Calu3 (cell line): ENCODE data around the gene GCGR. TPM values are rescaled to one million over a fixed set of nuclear protein-coding genes. Genes with fewer than 3 reads are reported as not detected.

Source experiments
- BruUV-seq: library from RNA; stranded (reverse); fragments of 400-500 nt; replicated peaks from 2 replicates; lab custom pipeline; 2021; lab: Mats Ljungman, UMichigan
- CTCF ChIA-PET: fragments of 300-600 bp; sonication (Branson Sonifier 250); formaldehyde crosslinking; loops from one replicate; lab custom pipeline; 2022; ENCODE audit warnings: antibody characterized with exemption; lab: Charles Lee
- DNase-seq: peaks from one replicate; pipeline ENCODE4 v3.0.0; 2022
- H3K27ac Mint-ChIP-seq: one replicate; pipeline ENCODE4 v1.8.0; 2022; ENCODE audit warnings: mixed read lengths; ENCODE audit not compliant: unreplicated experiment
- H3K27me3 Mint-ChIP-seq: one replicate; pipeline ENCODE4 v1.8.0; 2022; ENCODE audit warnings: mixed read lengths; ENCODE audit not compliant: unreplicated experiment
- H3K36me3 Mint-ChIP-seq: one replicate; pipeline ENCODE4 v1.8.0; 2022; ENCODE audit warnings: mild to moderate bottlenecking, moderate library complexity, mixed read lengths; ENCODE audit not compliant: insufficient read depth, unreplicated experiment
- H3K4me1 Mint-ChIP-seq: one replicate; pipeline ENCODE4 v1.8.0; 2022; ENCODE audit warnings: mild to moderate bottlenecking, low read depth, mixed read lengths; ENCODE audit not compliant: unreplicated experiment
- H3K4me3 Mint-ChIP-seq: one replicate; pipeline ENCODE4 v1.8.0; 2022; ENCODE audit warnings: mild to moderate bottlenecking, low read depth, moderate library complexity, mixed read lengths; ENCODE audit not compliant: unreplicated experiment
- H3K9me3 Mint-ChIP-seq: one replicate; pipeline ENCODE4 v1.8.0; 2022; ENCODE audit warnings: low read depth, mixed read lengths; ENCODE audit not compliant: unreplicated experiment
- intact Hi-C: fragments of 100-400 bp; cut with micrococcal nuclease; formaldehyde crosslinking; loops from one replicate; pipeline ENCODE4 v1.10.0; 2022; ENCODE audit not compliant: unreplicated experiment
- total RNA-seq: library from RNA; stranded (reverse); gene quantifications from 2 replicates; pipeline ENCODE4 v1.2.3, GENCODE V29; 2022
- TF ChIP-seq, protein P1 (sequence below): fragments of 200-600 bp; IDR thresholded peaks from one replicate; pipeline ENCODE4 v1.8.0; 2022; ENCODE audit warnings: antibody characterized with exemption; ENCODE audit not compliant: unreplicated experiment

The GCGR gene
- total RNA-seq, 1 experiment from 2014 or later: 0.78 TPM

DNA sequence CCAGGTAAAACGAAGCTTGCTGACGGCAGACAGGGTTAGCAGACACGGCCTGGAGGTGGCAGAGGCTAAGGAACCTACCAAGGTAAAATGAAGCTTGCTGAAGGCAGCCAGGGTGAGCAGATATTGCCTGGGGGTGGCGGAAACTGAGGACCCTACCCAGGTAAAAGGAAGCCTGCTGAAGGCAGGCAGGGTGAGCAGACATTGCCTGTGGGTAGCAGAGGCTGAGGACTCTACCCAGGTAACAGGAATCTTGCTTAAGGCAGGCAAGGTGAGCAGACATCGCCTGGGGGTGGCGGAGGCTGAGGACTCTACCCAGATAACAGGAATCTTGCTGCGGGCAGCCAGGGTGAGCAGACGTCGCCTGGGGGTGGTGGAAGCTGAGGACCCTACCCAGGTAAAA lies 2.6 kb upstream of the GCGR start:
- no peak for DNase-seq
- Mint-ChIP-seq H3K27ac (no peak overlapping the region), H3K27me3 (peaks cover 70% of the 10 kb centered on the region), H3K4me3 (no peak overlapping the region), H3K4me1 (peaks cover 8% of the 10 kb centered on the region), H3K36me3 (peaks cover 6% of the 10 kb centered on the region), H3K9me3 (no peaks in the 10 kb centered on the region)
- TF ChIP-seq, protein P1, sequence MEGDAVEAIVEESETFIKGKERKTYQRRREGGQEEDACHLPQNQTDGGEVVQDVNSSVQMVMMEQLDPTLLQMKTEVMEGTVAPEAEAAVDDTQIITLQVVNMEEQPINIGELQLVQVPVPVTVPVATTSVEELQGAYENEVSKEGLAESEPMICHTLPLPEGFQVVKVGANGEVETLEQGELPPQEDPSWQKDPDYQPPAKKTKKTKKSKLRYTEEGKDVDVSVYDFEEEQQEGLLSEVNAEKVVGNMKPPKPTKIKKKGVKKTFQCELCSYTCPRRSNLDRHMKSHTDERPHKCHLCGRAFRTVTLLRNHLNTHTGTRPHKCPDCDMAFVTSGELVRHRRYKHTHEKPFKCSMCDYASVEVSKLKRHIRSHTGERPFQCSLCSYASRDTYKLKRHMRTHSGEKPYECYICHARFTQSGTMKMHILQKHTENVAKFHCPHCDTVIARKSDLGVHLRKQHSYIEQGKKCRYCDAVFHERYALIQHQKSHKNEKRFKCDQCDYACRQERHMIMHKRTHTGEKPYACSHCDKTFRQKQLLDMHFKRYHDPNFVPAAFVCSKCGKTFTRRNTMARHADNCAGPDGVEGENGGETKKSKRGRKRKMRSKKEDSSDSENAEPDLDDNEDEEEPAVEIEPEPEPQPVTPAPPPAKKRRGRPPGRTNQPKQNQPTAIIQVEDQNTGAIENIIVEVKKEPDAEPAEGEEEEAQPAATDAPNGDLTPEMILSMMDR: no peak
- intact Hi-C loops: no loop called here
- no TSS peak for BruUV-seq
- CTCF ChIA-PET: no interaction called here

DNA sequence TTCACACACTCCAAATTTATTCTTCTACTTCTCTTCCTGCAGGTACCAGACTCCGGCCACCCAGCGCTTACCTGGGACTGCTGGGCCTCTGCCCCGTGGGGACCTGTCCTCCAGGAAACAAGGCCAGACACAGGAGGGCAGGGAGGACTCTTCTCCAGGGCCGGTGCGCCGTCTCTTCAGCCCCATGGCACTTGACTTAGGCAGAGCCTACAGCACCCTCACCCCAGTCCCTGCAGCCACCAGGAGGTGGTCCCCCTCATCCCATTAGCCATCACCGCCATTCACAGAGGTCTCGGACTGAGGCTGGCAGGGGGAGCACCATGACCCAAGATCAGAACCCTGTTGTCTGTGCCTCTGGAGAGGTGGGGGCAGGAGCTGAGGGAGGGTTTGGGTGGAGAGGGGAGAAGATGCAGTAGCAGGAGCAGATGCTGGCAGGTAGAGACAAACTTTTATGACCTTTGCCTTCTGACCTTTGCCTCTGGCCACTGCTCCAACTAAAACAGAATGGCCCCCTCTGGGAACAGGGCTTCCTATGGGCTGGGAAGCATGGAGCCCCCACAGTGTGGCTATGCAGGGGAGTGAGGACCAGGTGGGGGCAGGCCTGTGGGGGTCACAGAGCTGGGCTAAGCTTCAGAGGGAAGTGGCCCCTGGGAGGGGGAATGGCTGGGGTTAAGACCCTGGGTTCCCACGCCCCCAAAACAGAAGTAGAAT lies 1.7 kb upstream of the GCGR start:
- H3K27me3 Mint-ChIP-seq: peaks cover 79% of the 10 kb centered on the region
- no peak overlapping the region for H3K27ac Mint-ChIP-seq
- H3K4me3 Mint-ChIP-seq: no peak overlapping the region
- BruUV-seq: no TSS peak
- DNase-seq: no peak
- peaks cover 8% of the 10 kb centered on the region for H3K4me1 Mint-ChIP-seq
- TF ChIP-seq, protein P1: no peak
- intact Hi-C loops: no loop called here
- H3K9me3 Mint-ChIP-seq: no peaks in the 10 kb centered on the region
- CTCF ChIA-PET: interaction anchor here (0.6 kb wide), 1 partner anchor 67 kb away, joined by 3 read pairs; no protein-coding TSS in a partner anchor
- peaks cover 6% of the 10 kb centered on the region for H3K36me3 Mint-ChIP-seq

DNA sequence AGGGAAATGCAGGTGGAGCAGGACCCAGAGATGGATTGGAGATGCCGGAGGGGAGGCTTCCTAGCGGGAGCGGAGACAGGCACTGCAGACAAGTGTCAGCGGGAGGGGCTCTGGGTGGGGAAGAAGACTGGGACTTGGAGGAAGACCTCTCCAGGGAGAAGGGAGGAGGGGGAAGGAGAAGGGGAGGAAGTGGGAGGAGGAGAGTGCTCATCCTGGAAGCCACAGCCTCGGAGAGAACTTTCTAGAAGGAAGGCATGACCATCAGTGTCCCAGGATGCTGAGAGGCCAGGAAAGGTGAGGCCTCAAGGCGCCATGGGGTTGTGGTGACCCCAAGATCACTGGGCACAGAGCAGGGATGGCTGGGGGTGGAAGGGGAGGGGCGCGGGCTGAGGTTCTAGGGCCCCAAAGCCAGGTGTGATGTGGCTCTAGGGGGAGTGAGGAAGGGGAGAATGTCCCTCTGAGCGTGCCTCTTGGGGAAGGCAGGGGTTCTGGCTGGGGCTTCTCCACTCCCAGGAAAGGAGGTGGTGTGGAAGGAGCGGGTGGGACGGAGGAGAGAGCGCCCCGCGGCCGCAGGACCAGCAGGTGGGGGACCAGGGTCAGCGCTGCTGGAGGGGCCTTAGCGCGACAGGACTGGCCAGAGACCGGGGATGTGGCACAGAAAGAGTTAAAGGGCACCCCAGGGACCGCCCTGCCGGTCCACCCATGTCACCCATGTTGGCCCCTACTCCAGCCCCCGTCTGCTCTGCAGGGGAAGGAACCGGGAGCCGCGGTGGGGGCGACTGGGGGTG lies 900 bp upstream of the GCGR start:
- intact Hi-C loops: no loop called here
- TF ChIP-seq, protein P1: no peak
- H3K27ac Mint-ChIP-seq: no peak overlapping the region
- H3K9me3 Mint-ChIP-seq: no peaks in the 10 kb centered on the region
- H3K4me3 Mint-ChIP-seq: no peak overlapping the region
- H3K4me1 Mint-ChIP-seq: peaks cover 8% of the 10 kb centered on the region
- peaks cover 6% of the 10 kb centered on the region for H3K36me3 Mint-ChIP-seq
- no peak for DNase-seq
- no TSS peak for BruUV-seq
- peaks cover 88% of the 10 kb centered on the region for H3K27me3 Mint-ChIP-seq
- CTCF ChIA-PET: interaction anchor here (0.6 kb wide), 1 partner anchor 68 kb away, joined by 3 read pairs; no protein-coding TSS in a partner anchor

DNA sequence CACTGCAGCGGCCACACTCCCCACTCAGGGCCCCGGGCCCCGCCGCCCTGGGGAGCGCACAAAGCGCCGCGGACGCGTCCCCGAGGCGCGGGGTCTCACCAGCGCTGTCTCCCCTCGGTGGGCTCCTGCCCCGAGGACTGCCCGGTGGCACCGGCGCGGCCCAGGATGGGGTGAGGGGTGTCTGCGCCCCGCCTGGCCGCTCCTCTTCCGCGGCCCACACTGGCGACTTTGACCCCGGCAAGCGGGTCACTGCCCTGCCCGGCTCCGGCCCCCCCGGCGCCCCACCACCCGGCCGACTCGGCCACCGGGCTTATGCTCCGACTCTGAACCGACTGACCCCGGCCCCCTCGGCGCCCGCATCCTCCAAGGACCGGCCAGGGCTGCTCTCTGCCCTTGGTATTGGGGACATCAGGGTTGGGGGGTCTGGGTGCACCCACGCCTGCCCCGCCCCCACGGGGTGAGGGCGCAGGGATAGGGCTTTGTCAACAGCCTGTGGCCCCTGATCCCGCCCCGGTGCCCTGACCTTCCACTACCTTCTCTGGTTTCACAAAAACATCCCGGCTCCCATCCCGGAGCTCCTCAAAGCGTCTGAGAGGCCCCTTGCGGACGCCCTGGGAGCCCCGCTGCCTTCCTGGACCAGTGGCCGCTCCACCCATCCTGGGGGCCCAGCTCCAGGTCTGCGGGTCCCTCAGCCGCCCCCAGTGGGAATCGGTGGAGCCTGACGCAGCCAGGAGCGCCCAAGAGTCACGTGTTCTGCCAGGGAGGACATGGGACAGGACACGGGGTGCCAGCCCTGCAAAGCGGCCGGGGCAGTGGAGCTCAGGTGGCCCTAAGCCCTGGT lies 829 bp downstream of the GCGR start:
- Mint-ChIP-seq H3K4me1 (peaks cover 8% of the 10 kb centered on the region), H3K36me3 (peaks cover 11% of the 10 kb centered on the region), H3K27me3 (peaks cover 95% of the 10 kb centered on the region), H3K4me3 (peak overlapping the region; percentile 50), H3K27ac (no peak overlapping the region), H3K9me3 (peaks cover 3% of the 10 kb centered on the region)
- intact Hi-C loops: no loop called here
- TF ChIP-seq, protein P1: no peak
- CTCF ChIA-PET: interaction anchor here (0.9 kb wide), 1 partner anchor 17 kb away, joined by 5 read pairs; no protein-coding TSS in a partner anchor
- BruUV-seq: no TSS peak
- no peak for DNase-seq
